PC-9 (cell line): ENCODE results near the gene CEACAM1. TPM values are rescaled to one million over a fixed set of nuclear protein-coding genes. Genes with fewer than 3 reads are reported as not detected.

Experiments used
- BruUV-seq: library from RNA; stranded (reverse); fragments of 400-500 nt; replicated peaks from 2 replicates; lab custom pipeline; 2021; lab: Mats Ljungman, UMichigan
- CTCF ChIA-PET: fragments of 300-600 bp; sonication (Branson Sonifier 250); formaldehyde crosslinking; loops from one replicate; lab custom pipeline; 2022; ENCODE audit warnings: antibody characterized with exemption; lab: Charles Lee
- POLR2A ChIA-PET: fragments of 300-600 bp; sonication (Branson Sonifier 250); formaldehyde crosslinking; loops from one replicate; lab custom pipeline; 2022; ENCODE audit warnings: antibody characterized with exemption; ENCODE audit not compliant: unreplicated experiment; lab: Charles Lee
- DNase-seq, 2 experiments: peaks; one replicate each; pipeline versions ENCODE4 v3.0.0 to v3.0.0-alpha.2; 2015 to 2022; ENCODE audit warnings: mixed read lengths in 1 of 2
- H2AFZ ChIP-seq: fragments of 200-600 bp; sonication (generic); 2 replicates; pipeline ENCODE4 v1.8.1; 2017; ENCODE audit warnings: antibody characterized with exemption
- H3F3A ChIP-seq: fragments of 200-600 bp; sonication (generic); 2 replicates; pipeline ENCODE4 v1.8.1; 2017; ENCODE audit warnings: antibody characterized with exemption, mild to moderate bottlenecking, low read depth; ENCODE audit not compliant: insufficient read depth
- H3K27ac ChIP-seq: fragments of 200-600 bp; sonication (generic); 2 replicates; pipeline ENCODE4 v1.6.1; 2016; ENCODE audit warnings: mixed run types
- H3K27me3 ChIP-seq: fragments of 200-600 bp; sonication (generic); 2 replicates; pipeline ENCODE4 v1.6.1; 2016; ENCODE audit warnings: low read depth, mixed run types; ENCODE audit not compliant: insufficient read depth
- H3K36me3 ChIP-seq: fragments of 200-600 bp; sonication (generic); 2 replicates; pipeline ENCODE4 v1.6.1; 2016; ENCODE audit warnings: low read depth, mixed run types
- H3K4me1 ChIP-seq: fragments of 200-600 bp; sonication (generic); replicated peaks from 2 replicates; pipeline ENCODE4 v1.6.1; 2016; ENCODE audit warnings: mixed run types; ENCODE audit not compliant: insufficient read depth
- H3K4me2 ChIP-seq: fragments of 200-600 bp; sonication (generic); 2 replicates; pipeline ENCODE4 v1.6.1; 2017; ENCODE audit warnings: mixed run types
- H3K4me3 ChIP-seq: fragments of 200-600 bp; sonication (generic); 2 replicates; pipeline ENCODE4 v1.6.1; 2016; ENCODE audit warnings: mixed run types
- H3K79me2 ChIP-seq: fragments of 200-600 bp; sonication (generic); 2 replicates; pipeline ENCODE4 v1.6.1; 2017; ENCODE audit warnings: low read depth, mixed run types
- H3K9me2 ChIP-seq: fragments of 200-600 bp; sonication (generic); 2 replicates; pipeline ENCODE4 v1.8.1; 2017; ENCODE audit warnings: mild to moderate bottlenecking; ENCODE audit not compliant: insufficient read depth
- H3K9me3 ChIP-seq: fragments of 200-600 bp; sonication (generic); 2 replicates; pipeline ENCODE4 v1.8.1; 2016; ENCODE audit warnings: low read depth; ENCODE audit not compliant: insufficient read depth
- H4K20me1 ChIP-seq: fragments of 200-600 bp; sonication (generic); 2 replicates; pipeline ENCODE4 v1.8.1; 2017; ENCODE audit not compliant: insufficient read depth
- CTCF ChIP-seq: fragments of 200-600 bp; sonication (generic); conservative IDR thresholded peaks from 2 replicates; pipeline ENCODE4 v1.6.1; 2017; ENCODE audit warnings: mixed run types, antibody characterized with exemption, mild to moderate bottlenecking, moderate library complexity
- EZH2 ChIP-seq: fragments of 200-600 bp; sonication (generic); IDR thresholded peaks from 2 replicates; pipeline ENCODE4 v1.8.0; 2017; ENCODE audit warnings: antibody characterized with exemption, low read depth
- intact Hi-C: fragments of 100-400 bp; cut with micrococcal nuclease; formaldehyde crosslinking; loops from one replicate; pipeline ENCODE4 v1.10.0; 2022; ENCODE audit not compliant: unreplicated experiment
- total RNA-seq: library from RNA; stranded (reverse); gene quantifications from 2 replicates; pipeline ENCODE4 v1.2.3, GENCODE V29; 2021

Gene CEACAM1
- total RNA-seq, 1 experiment from 2014 or later, result 1.6 TPM

- Histone ChIP-seq H3K79me2 (no peaks in the 10 kb centered on the region), H2AFZ (no peak overlapping the region), H3F3A (peaks cover 23% of the 10 kb centered on the region; the same call in 1 of the 2 replicates), H3K27me3 (no peaks in the 10 kb centered on the region), H3K4me3 (no peak overlapping the region), H3K9me2 (no peaks in the 10 kb centered on the region), H3K27ac (no peak overlapping the region), H3K9me3 (no peaks in the 10 kb centered on the region), H3K36me3 (no peaks in the 10 kb centered on the region), H4K20me1 (no peaks in the 10 kb centered on the region), H3K4me1 (peaks cover 29% of the 10 kb centered on the region), H3K4me2 (no peak overlapping the region)
- no peak for DNase-seq
- CTCF ChIA-PET, result no interaction called here
- POLR2A ChIA-PET, result no interaction called here
- intact Hi-C loops, result no loop called here
- no TSS peak for BruUV-seq
- no peak for TF ChIP-seq EZH2
- no peak for TF ChIP-seq CTCF
These were observed 51.2 kb downstream of the CEACAM1 start for GRCh38 chr19:42477117-42477516.

GRCh38 chr19:42475366-42475765, 52.9 kb downstream of the CEACAM1 start:
- no peak overlapping the region for H2AFZ ChIP-seq
- no peaks in the 10 kb centered on the region for H3K9me3 ChIP-seq
- DNase-seq, result no peak
- POLR2A ChIA-PET, result no interaction called here
- H3K4me2 ChIP-seq, result no peak overlapping the region
- no peaks in the 10 kb centered on the region for H3K9me2 ChIP-seq
- no peaks in the 10 kb centered on the region for H4K20me1 ChIP-seq
- BruUV-seq, result no TSS peak
- TF ChIP-seq EZH2 (no peak), CTCF (no peak)
- H3K27me3 ChIP-seq, result no peaks in the 10 kb centered on the region
- peaks cover 29% of the 10 kb centered on the region for H3F3A ChIP-seq
- H3K4me1 ChIP-seq, result peaks cover 36% of the 10 kb centered on the region
- no peak overlapping the region for H3K4me3 ChIP-seq
- H3K27ac ChIP-seq, result no peak overlapping the region
- intact Hi-C loops, result no loop called here
- no peaks in the 10 kb centered on the region for H3K79me2 ChIP-seq
- H3K36me3 ChIP-seq, result no peaks in the 10 kb centered on the region
- CTCF ChIA-PET, result no interaction called here

- no peak overlapping the region for H3K4me3 ChIP-seq
- no peak overlapping the region for H3K4me2 ChIP-seq
- H3K27me3 ChIP-seq, result no peaks in the 10 kb centered on the region
- no peaks in the 10 kb centered on the region for H3K9me3 ChIP-seq
- peaks cover 32% of the 10 kb centered on the region for H3F3A ChIP-seq
- no peaks in the 10 kb centered on the region for H3K36me3 ChIP-seq
- TF ChIP-seq CTCF, result no peak
- no peak for TF ChIP-seq EZH2
- no peaks in the 10 kb centered on the region for H3K79me2 ChIP-seq
- no peaks in the 10 kb centered on the region for H3K9me2 ChIP-seq
- ChIA-PET CTCF (no interaction called here), POLR2A (no interaction called here)
- H3K4me1 ChIP-seq, result peaks cover 36% of the 10 kb centered on the region
- BruUV-seq, result no TSS peak
- H2AFZ ChIP-seq, result no peak overlapping the region
- intact Hi-C loops, result no loop called here
- H3K27ac ChIP-seq, result no peak overlapping the region
- no peaks in the 10 kb centered on the region for H4K20me1 ChIP-seq
- no peak for DNase-seq
These were observed 53.5 kb downstream of the CEACAM1 start for GRCh38 chr19:42474743-42475142.
